Cardiac muscle cell (in vitro differentiated cells and primary cell): Measurements from ENCODE around the gene RGS2. TPM values are rescaled to one million over a fixed set of nuclear protein-coding genes. Genes with fewer than 3 reads are reported as not detected.

Experiments
- DNase-seq, 2 donors: peaks; one replicate each; pipeline versions ENCODE4 v3.0.0 to v3.0.0-alpha.2; 2010 to 2017; ENCODE audit warnings: low read depth in 1 of 2, low spot score in 1 of 2
- H3K27ac ChIP-seq: fragments of 200-600 bp; sonication (generic); 2 replicates; pipeline ENCODE4 v1.5.1; 2016
- H3K27me3 ChIP-seq: fragments of 200-600 bp; sonication (generic); 2 replicates; pipeline ENCODE4 v1.6.0; 2016; ENCODE audit warnings: control low read depth
- H3K36me3 ChIP-seq: fragments of 200-600 bp; sonication (generic); 2 replicates; pipeline ENCODE4 v1.5.1; 2016; ENCODE audit warnings: control low read depth
- H3K4me1 ChIP-seq: fragments of 200-600 bp; sonication (generic); 2 replicates; pipeline ENCODE4 v1.8.1; 2017; ENCODE audit warnings: low read depth, mild to moderate bottlenecking, mixed run types
- H3K4me3 ChIP-seq: fragments of 200-600 bp; sonication (generic); 2 replicates; pipeline ENCODE4 v1.5.1; 2016; ENCODE audit warnings: mild to moderate bottlenecking
- H3K9me3 ChIP-seq: fragments of 200-600 bp; sonication (generic); 2 replicates; pipeline ENCODE4 v1.5.1; 2017; ENCODE audit warnings: low read depth, mild to moderate bottlenecking, control low read depth
- polyA plus RNA-seq: library from polyadenylated mRNA; unstranded; fragments of >200 nt; fragmentation: Nextera tagmentation; extraction: Ambion mirVana; gene quantifications from 2 replicates; pipeline ENCODE4 v1.2.1, GENCODE V29; 2016
- total RNA-seq: library from RNA; depleted of rRNA; stranded (reverse); fragments of >200 nt; gene quantifications from 2 replicates; pipeline ENCODE4 v1.2.3, GENCODE V29; 2016
- TF ChIP-seq, protein P1 (sequence below): IDR thresholded peaks from 2 replicates; pipeline ENCODE4 v1.5.1; 2012; ENCODE audit warnings: low read depth, mild to moderate bottlenecking, low read length

RGS2 gene
- total and polyA plus RNA-seq, 2 experiments from 2014 or later, result 15.6 to 28.2 TPM

DNA sequence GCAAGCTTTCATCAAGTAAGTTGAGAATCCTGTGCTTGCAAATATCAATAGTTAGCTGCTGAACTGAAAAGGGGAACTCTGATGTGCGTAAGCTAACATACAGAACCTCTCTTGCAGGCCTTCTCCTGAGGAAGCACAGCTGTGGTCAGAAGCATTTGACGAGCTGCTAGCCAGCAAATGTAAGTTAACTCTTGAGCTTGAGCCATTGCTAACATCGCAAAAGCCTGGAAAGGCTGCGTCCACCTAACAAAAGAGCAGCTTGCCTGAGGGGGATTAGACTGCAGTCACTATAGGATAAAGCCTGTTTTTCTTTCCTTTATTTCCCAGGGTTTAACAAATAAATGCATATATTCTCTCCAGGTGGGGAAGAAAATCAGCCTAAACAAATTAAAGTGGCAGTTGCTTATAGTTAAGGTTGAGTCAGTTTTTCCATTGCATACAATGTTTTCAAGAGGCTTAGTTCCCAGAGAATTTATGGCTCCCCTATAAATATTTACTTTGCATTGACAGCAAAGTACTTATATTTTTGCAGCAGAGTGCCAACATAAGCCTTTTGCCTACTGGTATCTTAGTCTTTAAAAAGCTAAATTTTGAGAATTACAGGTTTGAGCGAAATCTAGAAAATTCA is 1.5 kb downstream of the RGS2 start:
- Histone ChIP-seq H3K27ac (no peak overlapping the region), H3K4me3 (peak overlapping the region; percentile 58), H3K36me3 (peaks cover 6% of the 10 kb centered on the region), H3K9me3 (no peaks in the 10 kb centered on the region), H3K27me3 (no peaks in the 10 kb centered on the region), H3K4me1 (no peaks in the 10 kb centered on the region)
- DNase-seq, result peak in 1 of 2 donors; percentile 81
- TF ChIP-seq, protein P1, sequence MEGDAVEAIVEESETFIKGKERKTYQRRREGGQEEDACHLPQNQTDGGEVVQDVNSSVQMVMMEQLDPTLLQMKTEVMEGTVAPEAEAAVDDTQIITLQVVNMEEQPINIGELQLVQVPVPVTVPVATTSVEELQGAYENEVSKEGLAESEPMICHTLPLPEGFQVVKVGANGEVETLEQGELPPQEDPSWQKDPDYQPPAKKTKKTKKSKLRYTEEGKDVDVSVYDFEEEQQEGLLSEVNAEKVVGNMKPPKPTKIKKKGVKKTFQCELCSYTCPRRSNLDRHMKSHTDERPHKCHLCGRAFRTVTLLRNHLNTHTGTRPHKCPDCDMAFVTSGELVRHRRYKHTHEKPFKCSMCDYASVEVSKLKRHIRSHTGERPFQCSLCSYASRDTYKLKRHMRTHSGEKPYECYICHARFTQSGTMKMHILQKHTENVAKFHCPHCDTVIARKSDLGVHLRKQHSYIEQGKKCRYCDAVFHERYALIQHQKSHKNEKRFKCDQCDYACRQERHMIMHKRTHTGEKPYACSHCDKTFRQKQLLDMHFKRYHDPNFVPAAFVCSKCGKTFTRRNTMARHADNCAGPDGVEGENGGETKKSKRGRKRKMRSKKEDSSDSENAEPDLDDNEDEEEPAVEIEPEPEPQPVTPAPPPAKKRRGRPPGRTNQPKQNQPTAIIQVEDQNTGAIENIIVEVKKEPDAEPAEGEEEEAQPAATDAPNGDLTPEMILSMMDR, result no peak

DNA sequence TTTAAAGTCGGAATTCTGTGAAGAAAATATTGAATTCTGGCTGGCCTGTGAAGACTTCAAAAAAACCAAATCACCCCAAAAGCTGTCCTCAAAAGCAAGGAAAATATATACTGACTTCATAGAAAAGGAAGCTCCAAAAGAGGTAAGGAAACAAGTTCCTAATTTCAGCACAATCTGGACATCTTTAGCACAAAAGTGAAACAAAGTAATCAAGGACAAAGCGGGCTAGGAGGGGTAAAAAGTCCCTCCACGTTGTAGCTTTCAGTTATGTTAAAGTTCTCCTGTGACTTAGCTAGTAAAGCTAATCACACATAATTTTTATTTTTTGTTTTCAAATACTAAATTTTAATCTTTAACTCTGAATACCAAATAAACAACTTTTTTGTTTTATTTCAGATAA is 2.2 kb downstream of the RGS2 start:
- no peak overlapping the region for H3K4me3 ChIP-seq

DNA sequence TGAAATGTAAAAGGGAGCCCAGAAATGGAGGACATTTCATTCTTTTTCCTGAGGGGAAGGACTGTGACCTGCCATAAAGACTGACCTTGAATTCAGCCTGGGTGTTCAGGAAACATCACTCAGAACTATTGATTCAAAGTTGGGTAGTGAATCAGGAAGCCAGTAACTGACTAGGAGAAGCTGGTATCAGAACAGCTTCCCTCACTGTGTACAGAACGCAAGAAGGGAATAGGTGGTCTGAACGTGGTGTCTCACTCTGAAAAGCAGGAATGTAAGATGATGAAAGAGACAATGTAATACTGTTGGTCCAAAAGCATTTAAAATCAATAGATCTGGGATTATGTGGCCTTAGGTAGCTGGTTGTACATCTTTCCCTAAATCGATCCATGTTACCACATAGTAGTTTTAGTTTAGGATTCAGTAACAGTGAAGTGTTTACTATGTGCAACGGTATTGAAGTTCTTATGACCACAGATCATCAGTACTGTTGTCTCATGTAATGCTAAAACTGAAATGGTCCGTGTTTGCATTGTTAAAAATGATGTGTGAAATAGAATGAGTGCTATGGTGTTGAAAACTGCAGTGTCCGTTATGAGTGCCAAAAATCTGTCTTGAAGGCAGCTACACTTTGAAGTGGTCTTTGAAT is 2.9 kb downstream of the RGS2 start:
- Histone ChIP-seq H3K27ac (no peak overlapping the region), H3K36me3 (peaks cover 6% of the 10 kb centered on the region), H3K27me3 (no peaks in the 10 kb centered on the region), H3K4me1 (no peaks in the 10 kb centered on the region), H3K9me3 (no peaks in the 10 kb centered on the region), H3K4me3 (no peak overlapping the region)
- peak in 1 of 2 donors; percentile 25 for DNase-seq
- TF ChIP-seq, protein P1, result no peak

More for the DNA sequence above, 2.2 kb downstream of the RGS2 start:
- Histone ChIP-seq H3K36me3 (peaks cover 6% of the 10 kb centered on the region), H3K27ac (no peak overlapping the region), H3K4me1 (no peaks in the 10 kb centered on the region), H3K27me3 (no peaks in the 10 kb centered on the region), H3K9me3 (no peaks in the 10 kb centered on the region)
- no peak for DNase-seq
- TF ChIP-seq, protein P1, result no peak

DNA sequence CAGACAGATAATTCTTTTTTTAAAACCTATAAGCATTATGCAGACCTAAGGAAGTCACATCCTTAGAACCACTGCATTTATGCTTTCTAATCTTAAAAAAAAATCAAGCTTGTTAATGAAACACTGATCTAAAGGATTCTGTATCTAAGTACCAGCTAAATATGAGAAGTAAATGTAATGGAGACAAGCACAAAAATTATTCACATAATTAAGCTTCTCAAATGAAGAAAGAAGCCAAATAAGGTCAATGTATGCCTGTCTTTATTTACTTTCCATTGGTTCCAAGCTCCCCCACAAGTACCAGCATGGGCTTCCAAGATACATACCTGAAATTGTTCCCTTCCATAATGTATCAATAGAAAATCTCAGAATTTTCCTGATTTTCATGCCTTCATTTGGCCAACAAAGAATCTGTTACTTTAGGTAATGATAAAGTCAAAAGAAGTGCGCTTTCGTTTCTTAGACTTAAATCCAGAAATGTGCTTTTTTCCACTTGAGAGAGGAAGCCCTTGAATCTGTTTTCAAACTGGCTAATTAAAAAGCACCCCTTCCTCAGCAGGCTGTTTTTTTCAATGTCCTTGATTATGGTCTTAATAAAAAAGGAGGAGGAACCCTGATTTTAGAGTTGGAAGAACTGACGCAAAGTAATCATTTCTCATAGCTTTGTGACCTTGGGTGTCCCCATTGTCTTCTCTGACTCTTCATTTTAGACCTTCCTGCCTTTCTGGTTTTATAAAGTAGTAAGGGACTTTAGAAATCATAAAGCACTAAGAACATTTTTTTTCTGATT is 3.8 kb downstream of the RGS2 start:
- Histone ChIP-seq H3K9me3 (no peaks in the 10 kb centered on the region), H3K4me3 (no peak overlapping the region), H3K27ac (no peak overlapping the region), H3K27me3 (no peaks in the 10 kb centered on the region), H3K4me1 (no peaks in the 10 kb centered on the region), H3K36me3 (peaks cover 6% of the 10 kb centered on the region)
- peak in 1 of 2 donors; percentile 31 for DNase-seq
- TF ChIP-seq, protein P1, result no peak

DNA sequence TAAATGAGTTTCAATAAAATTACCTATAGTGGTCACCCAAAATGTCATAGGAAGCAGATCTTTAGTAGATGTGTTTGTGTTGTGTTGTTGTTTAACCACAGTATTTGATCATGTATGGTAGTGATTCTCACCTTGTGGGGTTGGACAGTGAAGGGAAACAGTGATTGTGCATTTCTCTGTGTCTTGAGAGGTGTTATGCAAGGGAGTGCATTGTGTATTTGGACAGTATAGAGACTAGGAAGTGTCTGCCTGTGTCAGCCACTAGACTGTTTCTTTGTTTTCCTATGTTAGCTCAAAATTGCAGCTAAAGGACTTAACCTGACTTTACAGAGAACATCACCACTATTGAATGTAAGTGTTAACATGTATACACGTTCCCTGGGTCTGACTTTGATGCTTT is 6.0 kb downstream of the RGS2 start:
- no peak overlapping the region for H3K4me3 ChIP-seq
- peaks cover 6% of the 10 kb centered on the region for H3K36me3 ChIP-seq
- no peak for DNase-seq
- H3K27me3 ChIP-seq, result no peaks in the 10 kb centered on the region
- no peaks in the 10 kb centered on the region for H3K9me3 ChIP-seq
- no peaks in the 10 kb centered on the region for H3K4me1 ChIP-seq
- no peak overlapping the region for H3K27ac ChIP-seq
- TF ChIP-seq, protein P1, result no peak
